GM18520 (cell line): ENCODE measurements around the gene CANX.
A peak's percentile ranks its signal among the peaks of the same experiment; 100 is the strongest.
"Not testable (repeated sequence)": the region's sequence is repeated elsewhere in the genome, so short reads cannot be mapped to it uniquely, and the experiment has no call there.

ENCODE experiments used
- ATAC-seq: cut with Tn5 transposase; IDR thresholded peaks from one replicate; pipeline ENCODE4 v1.9.1; 2021; ENCODE audit not compliant: unreplicated experiment

Gene CANX

DNA sequence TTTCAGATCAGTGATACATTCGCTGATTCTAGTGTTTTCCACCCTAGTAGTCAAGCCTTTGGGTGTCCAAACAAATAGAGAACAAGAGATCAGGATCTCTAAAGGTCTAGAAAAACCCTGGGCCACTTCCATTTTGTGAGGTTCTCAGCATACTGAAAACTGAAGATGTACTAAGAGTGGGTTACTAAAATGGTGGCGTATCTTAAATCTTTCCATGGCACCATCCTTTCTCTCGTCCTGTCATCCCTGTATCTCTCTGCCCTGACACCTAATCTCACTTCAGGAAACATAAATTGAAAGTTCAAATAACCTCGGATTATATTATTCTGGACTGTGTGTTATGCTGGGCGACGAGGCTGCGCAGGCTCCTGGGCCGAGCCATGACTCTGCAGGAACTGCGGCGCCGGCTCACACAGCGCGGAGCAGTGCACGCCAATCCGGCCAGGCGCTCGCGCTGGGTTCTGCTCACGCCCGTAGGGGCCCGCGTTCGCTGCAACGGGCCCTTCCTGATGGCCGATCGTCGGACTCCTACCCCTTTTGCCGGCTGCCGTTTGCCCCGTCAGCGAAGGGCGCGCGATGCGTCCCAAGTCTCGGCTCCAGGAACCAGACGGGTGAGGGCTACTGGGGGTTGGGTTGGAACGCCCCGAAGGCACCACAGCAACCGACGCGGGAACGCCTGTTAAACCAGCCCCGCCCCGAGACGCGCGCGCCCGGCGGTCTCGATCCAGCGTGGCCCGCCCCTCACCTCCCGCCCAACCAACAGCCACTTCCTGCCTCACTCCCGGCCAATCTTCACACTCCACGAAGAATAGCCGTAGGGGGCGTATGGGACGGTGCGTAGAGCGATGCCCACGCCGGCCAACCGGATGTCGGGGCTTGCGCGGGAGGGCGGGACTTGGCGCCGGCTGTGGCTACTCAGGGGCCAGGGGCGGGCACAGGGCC is 503 bp upstream of the CANX start:
- ATAC-seq, result peak; percentile 83

DNA sequence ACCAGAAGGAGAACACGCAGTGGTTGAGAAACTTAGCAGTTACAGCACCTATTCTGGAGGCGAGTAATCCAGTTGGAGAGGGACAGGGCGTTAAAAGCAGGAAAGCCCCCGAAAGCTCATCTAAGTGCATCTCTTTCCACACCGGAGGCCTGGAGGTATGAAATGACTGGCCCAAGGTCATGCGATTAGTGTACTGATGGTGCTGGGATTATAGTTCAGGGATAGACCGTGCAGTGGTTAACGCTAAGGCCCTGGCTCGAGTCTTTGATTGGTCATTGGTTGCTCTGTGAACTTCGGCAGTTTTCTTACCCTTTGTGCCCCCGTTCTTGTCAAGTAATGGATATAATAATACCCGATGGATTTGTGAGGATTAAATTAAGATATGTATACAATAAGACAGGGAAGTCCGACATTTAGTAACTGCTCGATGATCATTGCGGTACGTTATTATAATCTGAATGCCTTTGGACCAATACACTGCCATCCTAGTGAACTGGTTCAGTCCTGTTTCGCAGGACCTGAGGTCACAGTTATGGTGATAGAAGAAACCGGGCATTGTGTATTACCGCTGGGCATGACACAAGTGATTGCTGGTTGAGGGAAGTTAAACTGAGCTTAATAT is 960 bp downstream of the CANX start:
- no peak for ATAC-seq

DNA sequence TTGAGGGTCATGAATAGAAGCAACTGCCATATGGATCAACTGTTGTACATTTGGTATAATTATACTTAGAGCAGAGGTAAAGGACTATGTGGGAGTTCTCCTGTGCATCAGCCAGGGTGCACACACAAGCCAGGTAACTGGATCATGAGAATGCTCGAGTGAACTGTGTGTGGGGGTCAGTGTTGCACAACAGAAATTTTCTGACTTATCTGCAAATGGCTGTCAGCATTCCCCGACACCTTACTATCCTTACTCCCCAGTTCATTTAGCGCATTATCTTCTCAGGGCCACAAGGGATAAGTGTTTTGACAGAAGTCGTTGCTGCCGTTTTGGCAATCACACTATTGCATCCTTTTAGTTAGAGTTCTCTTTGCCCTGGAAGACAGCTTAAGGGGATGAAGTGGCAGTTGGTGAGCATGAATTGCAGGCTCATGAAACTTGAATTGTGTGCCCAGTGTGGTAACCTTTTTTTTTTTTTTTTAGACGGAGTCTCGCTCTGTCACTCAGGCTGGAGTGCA is 1.7 kb downstream of the CANX start:
- no peak for ATAC-seq

DNA sequence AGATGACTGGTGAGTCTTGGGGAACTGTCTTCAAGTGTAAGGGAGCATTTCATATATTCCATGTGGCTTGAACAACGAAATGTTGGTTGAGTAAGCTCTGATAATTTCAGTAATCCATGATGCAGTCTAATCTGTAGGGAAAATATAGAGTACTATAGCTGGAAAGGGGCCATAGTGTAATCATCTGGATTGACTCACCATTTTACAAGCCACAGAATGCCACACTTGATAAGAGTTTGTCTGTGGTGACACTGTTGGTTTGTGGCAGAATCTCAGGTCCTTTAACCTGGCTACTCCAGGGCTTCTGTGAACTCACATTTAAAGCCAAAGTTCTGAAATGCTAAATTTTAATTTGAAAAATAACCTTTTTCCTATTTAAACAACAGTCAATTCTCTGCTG is 17.5 kb downstream of the CANX start:
- ATAC-seq, result no peak

DNA sequence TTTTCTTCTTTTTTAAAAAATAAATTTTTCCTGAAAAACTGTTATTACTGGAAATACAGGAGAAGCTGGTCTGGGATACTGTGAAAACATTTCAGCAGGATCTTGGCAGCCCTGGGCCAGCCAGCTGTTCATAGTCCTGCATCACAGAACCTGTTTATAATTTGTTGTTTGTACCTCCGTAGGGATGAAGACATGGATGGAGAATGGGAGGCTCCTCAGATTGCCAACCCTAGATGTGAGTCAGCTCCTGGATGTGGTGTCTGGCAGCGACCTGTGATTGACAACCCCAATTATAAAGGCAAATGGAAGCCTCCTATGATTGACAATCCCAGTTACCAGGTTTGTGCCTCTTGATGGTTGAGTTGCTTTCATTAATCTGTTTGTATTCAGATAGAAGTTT is 21.5 kb downstream of the CANX start:
- no peak for ATAC-seq

DNA sequence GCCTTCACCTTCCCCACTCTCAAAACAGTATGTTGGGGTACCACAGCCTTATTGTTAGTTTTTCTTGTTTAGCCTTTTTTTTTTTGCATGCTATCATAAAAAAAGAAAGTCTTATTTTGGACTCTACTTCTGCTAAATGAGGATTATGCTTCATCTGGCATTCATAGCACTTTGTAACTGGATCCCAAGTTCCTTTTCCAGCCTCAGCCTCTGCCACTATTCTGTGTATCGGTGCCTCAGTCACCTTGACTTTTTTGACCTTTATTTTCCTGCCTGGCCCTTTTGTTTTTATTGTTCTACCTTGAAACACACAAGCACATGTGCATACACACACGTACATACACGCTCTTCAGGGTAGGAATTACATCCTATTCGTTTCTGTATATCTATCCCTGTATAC is 25.4 kb downstream of the CANX start:
- no peak for ATAC-seq

DNA sequence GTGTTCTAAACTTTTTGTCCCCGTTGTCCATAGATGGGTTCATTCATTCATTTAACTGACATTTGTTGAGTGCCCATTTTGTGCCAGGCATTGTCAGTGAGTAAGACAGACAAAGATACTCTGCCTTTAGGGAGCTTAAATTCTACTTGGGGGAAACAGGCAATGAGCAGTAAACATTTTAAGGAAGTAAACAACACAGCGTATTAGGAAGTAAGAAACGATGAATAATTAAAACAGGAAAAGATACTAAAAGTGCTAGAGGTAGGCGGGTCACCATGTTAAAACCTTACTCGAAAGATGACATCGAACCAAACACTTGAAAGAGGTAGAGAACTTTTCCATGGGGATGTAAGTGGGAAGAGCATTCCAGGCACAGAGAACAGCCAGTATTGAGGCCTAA is 28.3 kb downstream of the CANX start:
- ATAC-seq, result no peak

DNA sequence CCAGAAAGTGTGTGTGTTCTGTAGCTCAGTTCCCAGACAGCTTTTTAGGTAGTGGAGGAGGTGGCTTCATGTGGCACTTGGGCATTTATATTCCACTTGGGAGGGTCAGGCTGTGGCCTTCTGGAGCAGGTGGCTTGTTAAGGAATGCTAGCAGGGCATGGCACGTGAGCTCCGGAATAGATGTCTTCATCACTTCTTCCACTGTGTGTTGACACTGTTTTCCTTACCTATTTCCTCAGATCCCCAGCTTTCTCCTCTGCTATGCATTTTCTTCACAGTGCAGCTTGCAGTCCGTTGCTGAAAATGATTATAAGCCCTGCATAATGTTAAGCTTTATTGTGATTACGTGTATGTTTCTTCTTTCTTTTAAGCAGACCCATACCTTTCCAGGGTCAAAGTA is 30.5 kb downstream of the CANX start:
- no peak for ATAC-seq

DNA sequence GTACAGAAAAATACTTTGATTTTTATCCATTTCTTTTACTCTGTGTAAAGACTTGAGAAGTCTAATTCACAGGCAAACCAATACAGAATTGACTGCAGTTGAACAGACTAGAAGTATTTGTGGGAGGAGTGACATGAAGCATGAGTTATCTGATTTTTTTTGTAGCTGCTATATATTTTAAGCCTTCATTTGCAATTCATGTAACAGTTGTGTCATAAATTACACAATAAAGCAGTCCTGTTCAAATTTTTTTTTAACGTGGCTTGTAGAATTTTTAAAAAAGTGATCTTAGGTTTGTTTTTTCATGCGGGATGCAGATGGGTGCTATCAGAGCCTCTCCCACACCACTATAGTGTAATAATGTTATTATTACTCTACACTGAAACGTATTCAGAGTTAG is 31.0 kb downstream of the CANX start:
- ATAC-seq, result no peak

DNA sequence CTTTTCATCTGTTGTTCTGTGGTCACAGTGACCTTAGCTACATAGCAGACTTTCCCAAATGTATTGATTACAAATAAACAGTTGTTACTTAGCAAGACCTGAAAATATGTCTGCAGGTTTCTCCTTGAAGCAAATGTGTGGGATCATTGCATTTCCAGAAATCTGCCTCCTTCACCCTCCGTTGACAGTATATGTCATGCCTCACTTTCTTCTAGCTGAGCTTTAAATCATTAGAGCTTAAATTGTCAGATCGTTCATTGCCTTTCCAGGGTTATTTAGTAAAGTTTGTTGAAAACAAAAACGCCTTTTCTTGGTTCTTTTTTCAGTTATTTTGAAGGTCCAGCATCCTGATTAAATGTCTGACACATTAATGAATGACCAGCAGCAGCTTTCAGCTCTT is 31.6 kb downstream of the CANX start:
- ATAC-seq, result no peak

DNA sequence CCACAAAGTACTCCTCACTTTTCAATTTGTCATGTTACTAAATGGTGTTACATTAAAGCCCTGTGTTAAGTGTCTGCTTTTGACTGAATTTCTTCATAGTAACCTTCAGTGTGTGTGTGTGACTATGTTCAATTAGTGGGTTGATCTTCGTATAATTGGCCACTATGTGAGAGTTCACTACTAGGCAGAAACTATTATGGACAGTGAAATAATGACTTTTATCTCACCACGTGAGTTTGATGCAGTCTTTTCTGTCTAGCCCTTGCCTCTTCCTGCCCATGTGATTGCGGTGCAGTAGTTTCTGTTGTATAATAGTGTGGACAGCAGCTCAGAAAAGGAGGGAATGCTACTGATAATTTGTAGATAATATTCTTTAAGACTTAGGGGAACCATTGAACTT is 32.1 kb downstream of the CANX start:
- no peak for ATAC-seq

DNA sequence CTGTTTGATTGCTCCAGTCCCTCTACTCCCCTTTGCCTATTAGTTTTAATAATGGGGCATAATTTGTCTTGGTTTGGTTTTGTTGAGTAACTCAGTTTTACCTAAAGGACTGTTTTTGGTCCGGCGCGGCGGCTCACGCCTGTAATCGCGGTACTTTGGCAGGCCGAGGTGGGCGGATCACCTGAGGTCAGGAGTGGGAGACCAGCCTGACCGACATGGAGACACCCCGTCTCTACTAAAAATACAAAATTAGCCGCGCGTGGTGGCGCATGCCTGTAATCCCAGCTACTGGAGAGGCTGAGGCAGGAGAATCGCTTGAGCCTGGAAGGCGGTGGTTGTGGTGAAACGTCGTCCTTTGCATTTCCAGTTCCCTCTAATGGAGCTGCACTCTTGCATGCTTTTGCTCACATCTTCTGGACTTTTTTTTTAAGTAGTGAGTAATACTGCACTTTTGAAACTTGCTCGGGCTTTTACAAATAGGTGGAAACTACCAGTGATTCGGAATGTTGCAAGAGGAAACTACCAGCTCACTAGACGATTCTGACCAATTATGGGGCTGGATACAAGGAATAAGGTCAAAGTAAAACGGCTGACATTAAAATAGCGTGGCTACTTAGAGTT is 33.1 kb downstream of the CANX start:
- ATAC-seq, result peak; percentile 7

DNA sequence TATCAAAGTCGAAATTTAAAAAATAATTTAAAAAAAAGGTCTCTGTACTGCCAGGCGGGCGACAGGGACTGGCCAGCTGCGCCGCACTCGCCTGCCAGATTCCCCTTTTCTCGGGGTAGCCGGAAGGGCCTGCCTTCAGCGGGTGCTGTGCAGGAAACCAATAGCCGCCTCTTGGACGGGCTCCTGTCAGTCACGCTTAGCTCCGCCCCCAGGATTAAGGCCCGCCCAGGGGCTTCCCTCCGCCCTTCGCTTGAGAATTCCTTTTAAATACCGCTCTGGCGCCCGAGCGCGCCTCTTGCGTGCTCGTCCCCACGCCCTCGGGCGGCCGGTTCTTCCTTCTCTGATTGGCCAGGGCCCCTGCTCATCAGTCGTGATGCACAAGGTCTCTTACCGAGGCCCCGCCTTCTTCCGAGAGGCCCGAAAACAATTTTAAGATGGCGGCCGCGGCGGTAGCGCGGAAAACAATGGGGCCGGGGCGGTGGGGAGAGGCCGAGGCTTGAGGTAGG is 33.7 kb downstream of the CANX start, which contains the start of gene MAML1:
Gene MAML1 (plus strand): TSS at position 411 of the 506 bp plus-strand sequence. CDS start 291 bp downstream, outside the sequence.
- ATAC-seq, result peak; percentile 94

DNA sequence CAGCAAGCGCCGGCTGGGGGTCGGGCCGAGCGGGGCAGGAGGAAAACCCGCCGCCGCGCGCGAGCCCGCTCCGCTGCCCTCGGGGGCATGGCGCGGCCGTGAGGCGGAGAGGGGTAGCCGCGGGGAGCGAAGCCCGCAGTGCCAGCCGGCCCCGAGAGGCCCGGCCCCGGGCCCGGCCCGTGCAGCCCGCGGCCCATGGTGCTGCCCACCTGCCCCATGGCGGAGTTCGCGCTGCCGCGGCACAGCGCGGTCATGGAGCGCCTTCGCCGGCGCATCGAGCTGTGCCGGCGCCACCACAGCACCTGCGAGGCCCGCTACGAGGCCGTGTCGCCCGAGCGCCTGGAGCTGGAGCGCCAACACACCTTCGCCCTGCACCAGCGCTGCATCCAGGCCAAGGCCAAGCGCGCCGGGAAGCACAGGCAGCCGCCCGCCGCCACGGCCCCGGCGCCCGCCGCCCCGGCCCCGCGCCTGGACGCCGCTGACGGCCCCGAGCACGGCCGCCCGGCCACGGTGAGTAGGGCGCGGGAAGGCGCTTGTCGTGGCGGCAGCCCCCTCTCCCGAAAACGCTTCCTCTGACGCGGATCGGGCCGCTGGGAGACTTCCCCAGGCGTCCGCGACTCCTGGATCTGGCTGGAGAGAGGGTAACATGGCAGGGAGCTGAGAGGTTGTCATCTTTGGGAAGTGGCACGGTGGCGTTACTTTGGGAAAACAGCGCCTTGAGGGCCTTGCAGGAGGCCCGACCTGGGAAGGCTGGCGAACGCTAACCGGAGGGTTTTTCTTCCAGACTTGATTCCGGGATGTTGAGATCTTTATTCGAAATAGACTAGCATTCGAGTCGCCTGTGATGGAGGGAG is 34.4 kb downstream of the CANX start:
- ATAC-seq, result peak; percentile 5

DNA sequence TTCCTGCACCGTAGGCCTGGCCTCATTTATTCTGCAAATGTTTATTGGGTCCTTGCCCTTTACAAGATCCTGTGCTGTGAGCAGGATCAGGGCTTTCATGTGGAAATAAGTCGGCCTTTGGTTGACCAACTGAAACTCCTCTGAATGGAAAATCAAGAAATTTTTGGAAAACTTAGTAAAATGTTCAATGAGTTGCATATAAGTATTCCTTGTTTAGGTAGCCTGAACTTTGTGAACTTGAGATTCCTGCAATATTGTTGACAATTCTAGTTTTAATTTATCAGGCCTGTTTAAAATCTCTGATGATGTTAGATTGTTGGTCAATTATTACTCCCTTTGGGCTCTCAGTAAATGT is 35.0 kb downstream of the CANX start:
- ATAC-seq, result no peak

DNA sequence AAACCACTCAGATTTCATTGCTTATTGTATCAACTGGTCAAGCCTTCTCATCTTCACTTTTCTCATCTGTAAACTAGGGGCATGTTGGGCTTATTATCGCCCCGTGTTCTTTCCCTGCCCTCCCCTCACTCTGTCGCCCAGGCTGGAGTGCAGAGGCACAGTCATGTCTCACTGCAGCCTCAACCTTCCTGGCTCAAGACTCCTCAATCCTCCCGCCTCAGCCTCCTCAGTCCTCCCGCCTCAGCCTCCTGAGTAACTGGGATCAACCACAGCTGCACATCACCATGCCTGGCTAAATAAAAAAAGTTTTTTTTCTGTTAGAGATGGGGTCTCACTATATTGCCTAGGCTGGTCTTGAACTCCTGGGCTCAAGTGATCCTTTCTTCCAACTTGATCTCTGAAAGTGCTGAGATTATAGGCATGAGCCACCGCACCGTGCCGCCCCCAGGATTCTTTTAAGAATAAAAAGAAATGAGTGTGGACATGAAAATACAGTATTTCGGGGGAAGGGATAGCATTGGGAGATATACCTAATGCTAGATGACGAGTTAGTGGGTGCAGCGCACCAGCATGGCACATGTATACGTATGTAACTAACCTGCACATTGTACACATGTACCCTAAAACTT is 35.9 kb downstream of the CANX start:
- ATAC-seq, result no peak

DNA sequence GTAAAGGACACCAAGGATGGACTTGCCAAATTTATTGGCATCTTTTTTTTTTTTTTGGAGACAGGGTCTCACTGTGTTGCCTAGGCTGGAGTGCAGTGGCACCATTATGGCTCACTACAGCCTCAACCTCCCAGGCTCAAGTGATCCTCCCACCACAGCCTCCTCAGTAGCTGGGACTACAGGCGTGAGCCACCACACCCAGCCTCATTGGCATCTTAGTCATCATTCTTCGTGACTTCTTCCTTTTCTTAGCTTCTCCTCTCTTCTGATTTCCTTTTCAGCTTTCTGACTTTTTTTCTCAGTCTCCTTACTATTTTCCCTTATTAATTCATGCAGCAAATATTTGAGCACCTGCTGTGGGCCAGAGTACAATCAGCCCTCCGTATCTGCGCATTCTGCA is 40.0 kb downstream of the CANX start:
- ATAC-seq, result no peak

DNA sequence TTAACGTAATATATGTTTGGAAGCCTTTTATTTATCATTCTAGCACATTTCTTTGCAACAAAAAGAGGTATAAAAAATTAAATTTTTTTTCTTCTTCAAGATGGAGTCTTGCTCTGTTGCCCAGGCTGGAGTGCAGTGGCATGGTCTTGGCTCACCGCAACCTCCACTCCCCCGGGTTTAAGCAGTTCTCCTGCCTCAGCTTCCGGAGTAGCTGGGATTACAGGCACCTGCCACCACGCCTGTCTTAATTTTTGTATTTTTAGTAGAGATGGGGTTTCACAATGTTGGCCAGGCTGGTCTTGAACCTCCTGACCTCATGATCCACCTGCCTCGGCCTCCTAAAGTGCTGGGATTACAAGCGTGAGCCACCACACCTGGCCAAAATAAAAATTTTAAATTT is 45.3 kb downstream of the CANX start:
- not testable (repeated sequence) for ATAC-seq

DNA sequence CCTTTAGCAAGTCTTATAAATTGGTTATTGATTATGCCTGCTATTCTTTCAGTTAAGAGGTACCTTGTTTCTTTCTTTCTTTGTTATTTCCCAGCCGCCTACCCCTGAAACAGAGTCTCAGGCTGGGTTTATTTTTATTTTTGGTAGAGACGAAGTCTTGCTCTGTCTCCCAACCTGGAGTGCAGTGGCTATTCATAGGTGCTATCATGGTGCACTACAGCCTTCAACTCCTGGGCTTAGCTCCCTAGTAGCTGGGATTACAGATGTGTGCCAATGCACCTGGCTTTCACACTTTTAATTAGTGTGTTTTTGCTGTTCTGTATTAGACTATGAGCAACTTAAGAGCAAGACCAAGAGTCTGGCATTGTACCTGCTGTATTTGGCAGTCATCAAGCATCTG is 48.1 kb downstream of the CANX start:
- ATAC-seq, result no peak

DNA sequence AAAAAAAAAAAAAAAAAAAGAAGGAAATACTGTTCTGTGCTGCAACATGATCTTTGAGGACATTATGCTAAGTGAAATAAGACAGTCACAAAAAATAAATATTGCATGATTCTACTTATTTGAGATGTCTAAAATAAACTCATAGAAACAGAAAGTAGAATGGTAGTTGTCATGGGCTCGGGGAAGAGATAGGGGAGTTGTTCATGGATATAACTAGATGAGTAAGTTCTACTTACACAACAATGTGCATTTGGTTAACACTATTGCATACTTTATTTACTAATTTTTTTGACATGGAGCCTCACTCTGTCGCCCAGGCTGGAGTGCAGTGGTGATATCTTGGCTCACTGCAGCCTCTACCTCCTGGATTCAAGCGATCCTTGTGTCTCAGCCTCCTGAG is 49.0 kb downstream of the CANX start:
- ATAC-seq, result no peak
